Measurements from ENCODE around the gene FAM187B. TPM values are rescaled to one million over a fixed set of nuclear protein-coding genes. Genes with fewer than 3 reads are reported as not detected.

Gene FAM187B
- total RNA-seq, 1 donor from 2014 or later: not detected

GRCh38 chr19:35249848-35250711 lies 21.5 kb upstream of the FAM187B start:
- DNase-seq (ENCODE audit: low read depth): no peak
- H3K9ac ChIP-seq (ENCODE audit: low read length): no peak overlapping the region
- peaks cover 2% of the 10 kb centered on the region for H3K36me3 Mint-ChIP-seq (ENCODE audit: low read depth, unreplicated experiment)
- H3K4me3 Mint-ChIP-seq (ENCODE audit: unreplicated experiment): peak overlapping the region; percentile 85
- H3K27me3 Mint-ChIP-seq (ENCODE audit: low read depth, unreplicated experiment): peaks cover 24% of the 10 kb centered on the region
- no peaks in the 10 kb centered on the region for H3K9me3 ChIP-seq (ENCODE audit: insufficient read depth, low read depth, low read length)
- H3K27ac Mint-ChIP-seq (ENCODE audit: unreplicated experiment): no peak overlapping the region
- no peak overlapping the region for H3K4me3 ChIP-seq (ENCODE audit: insufficient read depth, low read depth, low read length)
- H3K9me3 Mint-ChIP-seq (ENCODE audit: unreplicated experiment): peaks cover 3% of the 10 kb centered on the region
- peaks cover 2% of the 10 kb centered on the region for H3K4me1 Mint-ChIP-seq (ENCODE audit: low read depth, unreplicated experiment)
- H3K36me3 ChIP-seq (ENCODE audit: insufficient read depth, low read length): no peaks in the 10 kb centered on the region
- no peaks in the 10 kb centered on the region for H3K79me2 ChIP-seq (ENCODE audit: insufficient read depth, low read length)
- no peak overlapping the region for H3K27ac ChIP-seq (ENCODE audit: low read depth, low read length)
- peaks cover 31% of the 10 kb centered on the region for H3K27me3 ChIP-seq (ENCODE audit: insufficient read depth, low read length)
- no peaks in the 10 kb centered on the region for H3K4me1 ChIP-seq (ENCODE audit: insufficient read depth, low read length)
- no peak overlapping the region for H3K4me2 ChIP-seq (ENCODE audit: low read length)
- TF ChIP-seq, protein P1, sequence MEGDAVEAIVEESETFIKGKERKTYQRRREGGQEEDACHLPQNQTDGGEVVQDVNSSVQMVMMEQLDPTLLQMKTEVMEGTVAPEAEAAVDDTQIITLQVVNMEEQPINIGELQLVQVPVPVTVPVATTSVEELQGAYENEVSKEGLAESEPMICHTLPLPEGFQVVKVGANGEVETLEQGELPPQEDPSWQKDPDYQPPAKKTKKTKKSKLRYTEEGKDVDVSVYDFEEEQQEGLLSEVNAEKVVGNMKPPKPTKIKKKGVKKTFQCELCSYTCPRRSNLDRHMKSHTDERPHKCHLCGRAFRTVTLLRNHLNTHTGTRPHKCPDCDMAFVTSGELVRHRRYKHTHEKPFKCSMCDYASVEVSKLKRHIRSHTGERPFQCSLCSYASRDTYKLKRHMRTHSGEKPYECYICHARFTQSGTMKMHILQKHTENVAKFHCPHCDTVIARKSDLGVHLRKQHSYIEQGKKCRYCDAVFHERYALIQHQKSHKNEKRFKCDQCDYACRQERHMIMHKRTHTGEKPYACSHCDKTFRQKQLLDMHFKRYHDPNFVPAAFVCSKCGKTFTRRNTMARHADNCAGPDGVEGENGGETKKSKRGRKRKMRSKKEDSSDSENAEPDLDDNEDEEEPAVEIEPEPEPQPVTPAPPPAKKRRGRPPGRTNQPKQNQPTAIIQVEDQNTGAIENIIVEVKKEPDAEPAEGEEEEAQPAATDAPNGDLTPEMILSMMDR (IDR thresholded peaks at IDR 0.05; ENCODE audit: insufficient read depth, low read depth, low read length): no peak
- TF ChIP-seq EZH2 (IDR thresholded peaks at IDR 0.05; ENCODE audit: insufficient read depth, low read length): no peak
- FAIRE-seq: no peak
- no peaks in the 10 kb centered on the region for H4K20me1 ChIP-seq (ENCODE audit: insufficient read depth, low read length)
- no peak overlapping the region for H2AFZ ChIP-seq (ENCODE audit: low read depth, low read length)

GRCh38 chr19:35249146-35249847 lies 20.8 kb upstream of the FAM187B start:
- Mint-ChIP-seq H3K27me3 (ENCODE audit: low read depth, unreplicated experiment) (peaks cover 24% of the 10 kb centered on the region), H3K4me3 (ENCODE audit: unreplicated experiment) (peak overlapping the region; percentile 85), H3K4me1 (ENCODE audit: low read depth, unreplicated experiment) (peaks cover 2% of the 10 kb centered on the region), H3K36me3 (ENCODE audit: low read depth, unreplicated experiment) (peaks cover 2% of the 10 kb centered on the region), H3K27ac (ENCODE audit: unreplicated experiment) (peak overlapping the region; percentile 62), H3K9me3 (ENCODE audit: unreplicated experiment) (peaks cover 3% of the 10 kb centered on the region)
- H3K9me3 ChIP-seq (ENCODE audit: insufficient read depth, low read depth, low read length): no peaks in the 10 kb centered on the region
- H3K4me3 ChIP-seq (ENCODE audit: insufficient read depth, low read depth, low read length): no peak overlapping the region
- H4K20me1 ChIP-seq (ENCODE audit: insufficient read depth, low read length): no peaks in the 10 kb centered on the region
- FAIRE-seq: no peak
- H3K27me3 ChIP-seq (ENCODE audit: insufficient read depth, low read length): peaks cover 31% of the 10 kb centered on the region
- DNase-seq (ENCODE audit: low read depth): no peak
- H2AFZ ChIP-seq (ENCODE audit: low read depth, low read length): no peak overlapping the region
- no peak overlapping the region for H3K4me2 ChIP-seq (ENCODE audit: low read length)
- no peak overlapping the region for H3K27ac ChIP-seq (ENCODE audit: low read depth, low read length)
- H3K4me1 ChIP-seq (ENCODE audit: insufficient read depth, low read length): no peaks in the 10 kb centered on the region
- no peak overlapping the region for H3K9ac ChIP-seq (ENCODE audit: low read length)
- H3K79me2 ChIP-seq (ENCODE audit: insufficient read depth, low read length): no peaks in the 10 kb centered on the region
- no peak for TF ChIP-seq EZH2 (IDR thresholded peaks at IDR 0.05; ENCODE audit: insufficient read depth, low read length)
- TF ChIP-seq, protein P1 (IDR thresholded peaks at IDR 0.05; ENCODE audit: insufficient read depth, low read depth, low read length): no peak
- no peaks in the 10 kb centered on the region for H3K36me3 ChIP-seq (ENCODE audit: insufficient read depth, low read length)

All from astrocyte (in vitro differentiated cells and primary cell).